ENCODE data around the gene GLT6D1.
"Not testable (repeated sequence)": the region's sequence is repeated elsewhere in the genome, so short reads cannot be mapped to it uniquely, and the experiment has no call there.

Gene GLT6D1

GRCh38 chr9:135670721-135671590, 31.6 kb upstream of the GLT6D1 start:
- TF ChIP-seq, protein P1, sequence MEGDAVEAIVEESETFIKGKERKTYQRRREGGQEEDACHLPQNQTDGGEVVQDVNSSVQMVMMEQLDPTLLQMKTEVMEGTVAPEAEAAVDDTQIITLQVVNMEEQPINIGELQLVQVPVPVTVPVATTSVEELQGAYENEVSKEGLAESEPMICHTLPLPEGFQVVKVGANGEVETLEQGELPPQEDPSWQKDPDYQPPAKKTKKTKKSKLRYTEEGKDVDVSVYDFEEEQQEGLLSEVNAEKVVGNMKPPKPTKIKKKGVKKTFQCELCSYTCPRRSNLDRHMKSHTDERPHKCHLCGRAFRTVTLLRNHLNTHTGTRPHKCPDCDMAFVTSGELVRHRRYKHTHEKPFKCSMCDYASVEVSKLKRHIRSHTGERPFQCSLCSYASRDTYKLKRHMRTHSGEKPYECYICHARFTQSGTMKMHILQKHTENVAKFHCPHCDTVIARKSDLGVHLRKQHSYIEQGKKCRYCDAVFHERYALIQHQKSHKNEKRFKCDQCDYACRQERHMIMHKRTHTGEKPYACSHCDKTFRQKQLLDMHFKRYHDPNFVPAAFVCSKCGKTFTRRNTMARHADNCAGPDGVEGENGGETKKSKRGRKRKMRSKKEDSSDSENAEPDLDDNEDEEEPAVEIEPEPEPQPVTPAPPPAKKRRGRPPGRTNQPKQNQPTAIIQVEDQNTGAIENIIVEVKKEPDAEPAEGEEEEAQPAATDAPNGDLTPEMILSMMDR (conservative IDR thresholded peaks at IDR 0.05): no peak
- no peak overlapping the region for H3K27ac ChIP-seq

- H3K27ac ChIP-seq: no peak overlapping the region
- TF ChIP-seq, protein P1 (conservative IDR thresholded peaks at IDR 0.05): no peak
These were observed 30.4 kb upstream of the GLT6D1 start for GRCh38 chr9:135669616-135670285.

- not testable (repeated sequence) for H3K27ac ChIP-seq
These were observed 29.7 kb upstream of the GLT6D1 start for GRCh38 chr9:135669018-135669417.

- TF ChIP-seq, protein P1 (conservative IDR thresholded peaks at IDR 0.05): no peak
- no peak overlapping the region for H3K27ac ChIP-seq
These were observed 28.2 kb upstream of the GLT6D1 start for GRCh38 chr9:135667463-135668001.

GRCh38 chr9:135666534-135667462, 27.5 kb upstream of the GLT6D1 start:
- TF ChIP-seq, protein P1 (conservative IDR thresholded peaks at IDR 0.05): no peak
- no peak overlapping the region for H3K27ac ChIP-seq

- no peak overlapping the region for H3K27ac ChIP-seq
- TF ChIP-seq, protein P1 (conservative IDR thresholded peaks at IDR 0.05): no peak
These were observed 26.5 kb upstream of the GLT6D1 start for GRCh38 chr9:135665795-135666189.

- TF ChIP-seq, protein P1 (conservative IDR thresholded peaks at IDR 0.05): no peak
- H3K27ac ChIP-seq: no peak overlapping the region
These were observed 25.8 kb upstream of the GLT6D1 start for GRCh38 chr9:135664801-135665794.
